Renal cortical epithelial cell (primary cell): ENCODE results near the gene ESYT3. TPM values are rescaled to one million over a fixed set of nuclear protein-coding genes. Genes with fewer than 3 reads are reported as not detected.
"Not testable (repeated sequence)": the region's sequence is repeated elsewhere in the genome, so short reads cannot be mapped to it uniquely, and the experiment has no call there.

ENCODE experiments used
- DNase-seq: peaks from one replicate; pipeline ENCODE4 v3.0.0-alpha.2; 2011; ENCODE audit warnings: low read depth
- total RNA-seq: library from RNA; depleted of rRNA; stranded (reverse); fragments of >200 nt; gene quantifications from 2 replicates; pipeline ENCODE4 v1.2.3, GENCODE V29; 2014

Gene ESYT3
- total RNA-seq, 1 donor from 2014 or later, result 2.3 TPM

DNA sequence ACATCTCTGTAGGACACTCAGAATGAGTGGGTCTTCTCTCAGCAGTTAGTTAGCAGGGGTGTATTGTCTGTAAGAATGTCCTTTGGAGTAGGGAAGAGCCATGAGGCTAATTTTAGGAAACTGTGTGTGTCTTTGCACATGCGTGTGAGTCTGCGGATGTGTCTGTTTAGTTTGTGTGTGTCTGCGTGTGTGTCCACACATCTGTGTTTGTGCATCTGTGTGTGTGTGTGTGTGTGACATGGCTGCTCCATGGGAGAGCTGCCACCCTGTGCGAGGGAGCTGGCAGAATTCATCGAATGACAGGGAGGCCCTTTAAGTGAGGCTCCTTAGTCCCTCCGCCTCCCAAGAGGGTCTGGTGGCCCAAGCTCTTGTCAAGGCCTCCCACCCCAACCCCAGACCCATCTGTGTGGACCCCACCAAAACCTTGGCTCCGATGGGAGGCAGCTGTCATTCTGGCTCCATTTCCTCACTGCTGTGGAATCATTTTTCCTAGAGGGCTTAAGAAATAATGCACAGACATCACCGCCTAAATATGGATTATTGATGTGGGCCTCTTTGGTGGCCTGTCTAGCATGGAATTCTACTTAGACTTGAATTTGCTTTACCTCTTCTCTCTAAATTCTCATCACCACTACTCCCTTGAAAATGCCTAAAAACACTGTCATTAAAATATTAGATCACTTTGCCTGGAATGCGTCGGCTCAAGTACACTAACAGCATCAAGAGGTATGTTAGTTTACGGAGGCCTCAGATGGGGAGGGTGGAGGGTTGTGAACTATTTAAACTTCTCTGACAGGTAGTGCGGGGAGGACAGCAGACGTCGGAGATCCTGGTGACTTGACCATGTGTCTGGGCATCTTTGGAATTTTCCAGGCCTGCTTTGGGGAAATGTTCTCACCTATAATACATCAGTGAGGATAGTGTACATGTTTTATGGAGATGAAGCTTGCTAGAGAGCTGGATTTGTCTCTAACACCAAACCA, 9.4 kb downstream of the ESYT3 start:
- no peak for DNase-seq

DNA sequence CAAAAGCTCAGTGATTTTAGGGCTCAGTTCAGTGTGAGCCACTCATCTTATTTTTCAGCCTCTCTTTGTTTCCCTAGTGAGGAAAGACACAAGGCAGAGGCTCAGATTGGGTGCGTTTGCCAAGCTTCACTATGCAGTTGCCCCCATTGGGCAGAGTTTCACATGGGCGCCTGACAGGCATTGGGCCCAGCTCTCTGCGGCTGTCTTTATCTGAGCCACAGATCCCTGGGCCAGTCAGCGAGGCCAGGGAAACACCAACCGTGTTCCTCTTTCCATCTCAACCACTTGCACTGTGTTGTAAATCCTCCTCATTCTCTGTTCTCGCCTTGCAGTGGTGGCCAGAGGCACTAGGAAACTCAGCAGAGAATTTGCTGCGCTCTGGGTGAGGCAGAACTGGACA, 10.8 kb downstream of the ESYT3 start:
- no peak for DNase-seq

DNA sequence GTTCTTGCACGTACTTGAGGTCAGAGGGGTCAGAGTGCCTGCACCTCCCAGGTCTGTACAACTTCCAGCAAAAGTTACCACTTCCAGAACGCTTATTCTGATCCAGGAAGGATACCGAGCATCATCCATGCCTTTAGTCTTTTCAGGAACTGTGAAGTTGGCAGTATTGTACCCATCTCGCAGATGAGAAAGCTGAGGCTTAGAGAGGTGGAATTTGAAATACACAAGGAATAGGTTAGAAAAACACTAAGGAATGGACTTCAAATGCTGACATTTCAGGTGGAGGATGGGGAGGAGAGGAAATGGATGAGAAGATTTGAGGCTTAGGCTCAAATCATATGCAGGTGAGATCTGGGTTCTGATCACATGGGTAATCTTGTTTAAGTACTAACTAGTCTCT, 11.2 kb downstream of the ESYT3 start:
- DNase-seq, result no peak

DNA sequence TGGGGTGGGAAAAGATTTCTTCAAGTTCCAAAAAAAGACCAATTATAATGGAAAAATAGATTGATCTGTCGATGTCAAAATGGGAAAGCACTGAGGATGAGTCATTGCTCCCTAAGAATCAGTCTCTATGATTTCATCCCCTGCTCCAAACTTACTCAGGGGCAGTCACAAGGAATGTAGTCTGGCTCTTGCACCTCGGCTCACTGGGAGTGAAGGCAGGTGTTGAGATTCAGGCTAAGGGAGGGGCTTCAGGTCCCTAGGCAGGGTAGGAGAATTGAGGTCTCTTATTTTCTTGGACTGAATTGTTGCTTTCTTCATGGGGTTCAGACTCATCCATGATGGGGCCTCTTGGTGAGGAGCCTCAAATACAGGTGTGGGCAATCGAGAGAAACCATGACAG, 14.2 kb downstream of the ESYT3 start:
- DNase-seq, result no peak

DNA sequence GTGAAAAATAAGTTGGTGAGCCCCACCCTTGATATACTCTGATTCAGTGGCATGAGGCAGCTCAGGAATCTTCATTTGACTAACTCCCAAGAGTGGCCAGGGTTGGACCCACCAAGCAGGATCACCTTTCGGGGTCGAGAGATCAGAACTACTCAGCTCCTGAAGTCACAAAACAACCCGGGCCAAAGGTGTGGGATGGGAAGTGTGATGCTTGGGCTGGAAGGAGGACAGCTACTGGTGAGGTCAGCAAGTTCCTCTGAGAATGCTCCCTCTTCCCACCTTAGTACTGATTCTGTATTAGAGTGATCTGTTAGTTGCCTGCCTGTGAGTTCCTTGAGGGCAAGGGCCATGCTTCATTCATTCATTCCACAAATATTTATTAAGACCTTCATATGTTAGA, 15.1 kb downstream of the ESYT3 start:
- DNase-seq, result no peak

DNA sequence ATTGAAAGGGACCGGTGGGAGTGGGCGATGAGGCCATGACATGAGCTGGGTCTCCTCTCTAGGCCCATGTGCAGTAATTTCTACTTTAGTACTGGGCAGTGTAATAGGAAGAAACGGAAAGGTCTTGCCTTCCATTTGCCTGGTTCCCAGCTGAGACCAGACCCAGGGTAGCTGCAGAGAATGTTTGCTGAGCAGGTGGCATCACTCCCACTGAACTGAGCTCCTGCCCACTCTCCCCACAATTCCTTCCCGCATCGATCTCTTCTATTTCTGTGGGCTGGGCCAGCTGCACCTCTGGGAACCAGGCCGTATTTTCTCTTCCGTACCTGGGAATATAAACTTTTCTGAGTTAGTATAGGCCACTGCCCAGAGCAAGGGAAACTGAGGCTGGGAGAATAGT, 15.8 kb downstream of the ESYT3 start:
- DNase-seq, result no peak

DNA sequence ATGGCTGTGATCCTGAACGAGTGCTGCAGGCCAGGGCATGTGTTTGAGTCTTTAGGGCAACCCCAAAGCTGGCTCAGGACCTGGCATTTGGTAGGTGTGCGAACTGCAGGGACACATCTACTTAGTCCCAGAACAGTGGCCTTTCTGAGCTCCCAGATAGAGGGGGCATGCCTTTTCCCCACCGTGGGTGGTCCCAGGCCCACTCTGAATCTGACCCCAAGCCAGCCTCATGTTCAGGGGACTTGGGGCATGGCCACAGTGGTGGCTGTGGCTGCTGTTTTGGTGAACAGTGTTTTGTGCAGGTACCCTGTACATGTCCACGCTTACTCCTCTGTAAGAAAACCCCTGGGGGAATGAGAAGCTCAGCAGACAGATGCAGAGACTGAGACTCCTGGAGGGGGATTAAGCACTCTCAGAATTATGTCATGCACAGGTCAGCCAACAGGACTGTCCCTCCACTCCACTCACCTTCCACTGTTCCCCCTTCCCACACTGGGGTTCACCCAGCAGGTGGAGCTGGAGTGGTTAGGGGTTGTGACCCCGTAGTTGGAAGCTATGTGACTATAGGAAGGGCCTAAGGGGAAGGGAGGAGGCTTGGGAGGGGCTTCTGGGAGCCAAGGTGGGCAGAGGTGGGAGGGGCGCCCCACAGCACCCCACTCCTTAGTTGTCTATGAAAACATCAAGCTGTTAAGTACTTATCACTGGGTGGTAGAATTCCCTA, 16.4 kb downstream of the ESYT3 start:
- DNase-seq, result no peak

DNA sequence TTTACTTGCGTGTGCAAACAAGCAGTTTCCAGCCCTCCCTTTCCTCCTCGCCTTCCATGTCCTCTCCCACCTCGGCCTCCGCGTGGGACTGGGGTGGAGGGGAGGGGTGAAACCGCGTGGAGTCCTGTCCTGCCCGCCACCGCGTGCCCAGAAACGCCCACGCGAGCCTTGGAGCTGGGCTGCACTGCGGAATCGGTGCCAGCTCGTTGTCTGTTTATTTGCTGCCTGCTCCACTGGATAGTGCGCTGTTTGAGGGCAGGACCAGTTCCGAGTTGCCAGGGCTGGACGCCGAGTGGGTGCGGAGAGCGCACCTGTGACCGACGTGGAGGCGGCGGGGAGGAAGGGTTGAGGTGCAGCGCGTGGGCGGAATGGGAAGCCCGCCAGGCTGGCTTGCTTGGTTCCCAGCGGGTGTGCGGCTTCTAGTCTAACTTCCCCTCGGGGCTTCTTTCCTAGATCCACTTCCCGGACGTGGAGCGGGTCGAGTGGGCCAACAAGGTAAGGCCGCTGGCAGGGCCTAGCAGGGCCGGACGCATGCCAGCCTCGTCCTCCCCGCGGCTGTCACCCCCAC, 17.3 kb downstream of the ESYT3 start:
- DNase-seq, result no peak

DNA sequence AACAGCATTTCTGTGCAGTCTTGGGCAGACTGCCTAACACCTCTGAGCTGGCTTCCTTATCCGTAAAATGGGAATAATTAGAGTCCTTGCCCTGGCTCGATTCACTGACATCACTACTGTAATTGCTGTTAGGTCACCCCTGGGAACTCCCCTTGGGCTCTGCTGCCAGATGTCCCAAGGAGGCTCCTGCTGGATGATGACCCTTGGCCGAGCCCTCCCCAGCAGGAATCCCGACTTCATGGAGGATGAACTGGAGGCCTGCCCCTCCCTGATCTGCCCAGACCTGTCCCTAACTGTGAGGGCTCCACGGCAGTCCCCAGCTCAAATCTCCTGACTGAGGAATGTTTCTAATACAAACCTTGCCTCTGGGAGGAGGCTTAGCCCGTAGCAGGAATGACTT, 18.0 kb downstream of the ESYT3 start:
- no peak for DNase-seq

DNA sequence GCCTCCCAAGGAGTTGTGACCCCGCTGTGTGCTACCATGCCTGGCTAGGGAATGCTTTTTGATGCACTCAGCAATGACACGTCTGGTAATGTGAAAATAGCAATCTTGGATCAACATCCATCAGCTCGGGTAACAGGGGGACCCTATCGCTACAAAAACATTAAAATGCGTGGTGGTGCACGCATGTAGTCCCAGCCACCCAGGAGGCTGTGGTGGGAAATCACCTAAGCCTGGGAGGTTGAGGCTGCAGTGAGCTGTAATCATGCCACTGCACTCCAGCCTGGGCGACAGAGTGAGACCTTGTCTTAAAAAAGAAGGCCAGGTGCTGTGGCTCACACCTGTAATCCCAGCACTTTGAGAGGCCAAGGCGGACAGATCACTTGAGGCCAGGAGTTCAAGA, 19.5 kb downstream of the ESYT3 start:
- not testable (repeated sequence) for DNase-seq

DNA sequence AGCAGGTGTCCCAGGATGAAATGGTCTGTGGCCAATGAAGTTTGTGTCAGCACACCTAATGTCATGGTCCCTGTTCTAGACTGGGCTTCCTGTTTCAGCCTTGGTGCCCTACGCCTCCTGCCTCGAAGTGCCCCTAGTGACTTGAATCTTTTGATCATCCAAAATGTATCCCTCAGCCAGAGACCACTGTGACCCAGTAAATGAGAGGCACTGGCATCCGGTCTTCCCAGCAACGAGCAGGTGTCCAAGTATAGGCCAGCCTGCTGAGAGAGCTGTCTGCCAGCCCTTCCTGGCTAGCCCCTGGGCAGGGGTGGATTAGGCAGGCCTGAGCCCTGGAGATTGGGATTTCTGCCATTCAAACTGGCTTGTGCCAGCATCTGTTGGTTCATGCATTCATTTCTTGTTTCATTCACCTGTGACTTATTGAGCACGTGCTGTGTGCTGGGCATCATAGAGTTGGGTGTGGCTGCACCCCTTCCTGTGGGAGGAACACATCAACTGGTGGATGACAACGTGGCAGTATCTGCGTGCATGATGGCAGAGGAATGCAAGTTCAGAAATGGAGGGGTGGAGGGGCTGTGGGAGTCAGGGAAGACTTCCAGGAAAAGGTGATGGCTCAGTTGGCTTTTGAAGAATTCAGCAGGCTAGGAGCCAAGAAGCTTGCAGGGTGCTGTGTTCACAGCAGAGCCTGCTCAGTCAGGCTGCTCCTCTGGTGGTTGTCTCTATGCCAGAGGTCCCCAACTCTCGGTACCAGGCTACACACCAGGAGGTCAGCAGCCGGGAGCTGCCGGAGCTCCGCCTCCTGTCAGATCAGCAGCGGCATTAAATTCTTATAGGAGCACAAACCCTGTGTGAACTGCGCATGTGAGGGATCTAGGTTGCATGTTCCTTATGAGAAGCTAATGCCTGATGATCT, 21.6 kb downstream of the ESYT3 start:
- DNase-seq, result peak; percentile 38

DNA sequence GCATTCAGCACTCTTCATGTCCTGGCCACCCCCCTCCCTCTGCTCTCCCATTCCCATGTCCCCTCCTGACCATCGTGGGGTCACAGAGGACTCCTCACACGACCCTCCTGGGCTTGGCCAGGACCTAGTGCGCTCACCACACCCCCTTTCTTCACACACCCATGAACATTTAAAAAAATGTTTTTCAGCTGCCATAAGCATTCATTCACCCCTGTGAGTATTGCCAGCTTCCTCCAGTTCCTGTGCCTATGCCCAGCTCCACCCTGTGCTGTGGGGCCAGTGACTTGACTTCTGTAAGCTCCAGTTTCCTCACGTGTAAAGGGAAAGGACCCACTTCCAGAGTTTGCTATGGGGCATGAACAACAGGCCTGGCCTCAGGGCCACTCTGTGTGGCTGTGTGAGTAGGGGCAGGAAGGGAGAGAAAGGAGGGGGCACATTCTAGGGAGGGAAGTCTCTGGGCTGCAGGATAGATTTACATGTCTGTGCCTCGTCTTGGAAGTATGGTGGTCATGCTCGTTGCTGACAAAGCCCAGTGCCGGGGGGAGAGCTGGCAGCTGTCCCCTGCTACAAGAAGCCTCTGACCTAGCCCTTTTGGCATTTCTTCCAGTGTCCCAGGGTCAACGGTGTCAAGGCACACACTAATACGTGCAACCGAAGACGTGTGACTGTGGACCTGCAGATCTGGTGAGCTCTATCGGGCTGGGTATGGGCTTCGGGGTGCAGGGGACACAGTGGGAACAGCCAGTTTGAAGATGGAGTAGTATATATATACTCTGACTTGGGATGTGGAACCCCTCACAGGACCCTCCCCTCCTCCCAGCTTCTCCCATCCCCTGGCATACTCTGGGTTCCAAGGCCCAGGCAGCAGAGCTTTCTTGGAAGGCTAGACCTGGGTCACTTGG, 22.8 kb downstream of the ESYT3 start:
- no peak for DNase-seq

DNA sequence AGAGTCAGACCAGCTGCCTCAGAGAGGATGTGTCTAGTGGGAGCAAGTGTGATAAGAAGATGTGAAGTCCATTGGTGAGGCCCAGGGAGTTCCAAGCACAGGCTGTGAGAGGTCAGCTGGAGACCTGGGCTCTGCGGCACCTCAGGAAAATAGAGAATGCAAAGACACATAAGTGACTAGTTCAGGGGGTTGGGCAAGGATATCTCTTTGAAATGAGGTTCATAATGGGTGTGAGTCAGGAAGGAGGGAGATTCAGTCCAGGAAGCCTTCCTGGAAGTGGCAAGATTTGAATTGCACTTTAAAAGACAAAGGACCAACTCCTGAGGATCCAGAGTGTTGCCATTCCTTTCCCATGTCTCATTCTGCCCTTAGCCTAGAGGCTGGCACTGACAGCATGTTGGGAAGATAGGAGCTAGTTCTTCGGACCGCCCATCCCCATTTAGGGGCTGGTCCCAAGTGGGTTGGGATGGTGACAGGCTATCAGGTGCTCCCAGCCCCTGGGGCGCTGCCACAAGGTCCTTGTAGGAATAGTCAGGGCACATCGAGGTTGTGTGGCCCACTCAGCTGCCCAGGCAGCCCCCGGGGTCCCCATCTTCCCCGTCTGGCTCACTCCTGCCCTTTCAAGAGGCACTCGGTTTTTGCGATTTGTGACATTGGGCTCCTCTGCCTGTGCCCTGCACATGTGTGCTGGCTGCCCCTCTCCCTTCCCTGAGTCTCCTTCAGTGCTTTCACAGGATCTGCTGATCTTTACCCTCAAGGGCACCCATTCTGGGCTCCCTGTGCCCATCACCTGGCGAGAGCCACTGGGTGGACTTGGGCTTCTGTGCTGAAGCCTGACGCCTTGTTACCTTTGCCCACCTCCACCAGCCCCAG, 23.7 kb downstream of the ESYT3 start:
- no peak for DNase-seq

DNA sequence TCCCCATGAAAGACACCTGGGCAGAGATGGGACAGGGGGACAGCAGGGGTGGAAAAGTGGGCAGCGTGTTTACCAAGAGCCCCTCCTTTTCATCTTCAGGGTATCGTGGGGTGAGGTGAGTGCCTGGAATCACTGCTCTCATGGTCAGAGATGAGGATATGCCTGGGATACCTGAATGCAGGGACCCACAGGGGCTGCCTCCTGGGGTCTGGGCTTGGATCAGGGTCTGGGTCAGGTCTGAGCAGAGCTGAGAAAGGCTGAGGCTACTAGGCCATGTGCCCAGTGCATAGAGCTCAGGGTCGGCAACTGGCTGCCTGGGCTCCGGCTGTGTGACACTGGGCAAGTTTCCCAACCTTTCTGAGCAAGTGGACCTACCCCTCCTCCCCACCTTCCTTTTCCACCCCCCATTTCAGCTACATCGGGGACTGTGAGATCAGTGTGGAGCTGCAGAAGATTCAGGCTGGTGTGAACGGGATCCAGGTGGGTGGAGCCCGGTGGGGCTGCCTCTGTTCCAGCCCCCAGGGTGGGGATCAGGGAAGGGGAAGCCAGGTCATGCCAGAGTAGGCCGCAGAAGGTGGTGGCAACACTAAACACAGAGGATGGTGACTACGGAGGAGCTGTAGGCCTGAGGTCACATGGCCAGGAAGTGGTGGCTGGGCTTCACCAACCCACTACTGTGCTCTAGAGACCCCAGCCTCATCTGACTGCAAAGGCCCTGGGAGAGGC, 24.5 kb downstream of the ESYT3 start:
- DNase-seq, result no peak

DNA sequence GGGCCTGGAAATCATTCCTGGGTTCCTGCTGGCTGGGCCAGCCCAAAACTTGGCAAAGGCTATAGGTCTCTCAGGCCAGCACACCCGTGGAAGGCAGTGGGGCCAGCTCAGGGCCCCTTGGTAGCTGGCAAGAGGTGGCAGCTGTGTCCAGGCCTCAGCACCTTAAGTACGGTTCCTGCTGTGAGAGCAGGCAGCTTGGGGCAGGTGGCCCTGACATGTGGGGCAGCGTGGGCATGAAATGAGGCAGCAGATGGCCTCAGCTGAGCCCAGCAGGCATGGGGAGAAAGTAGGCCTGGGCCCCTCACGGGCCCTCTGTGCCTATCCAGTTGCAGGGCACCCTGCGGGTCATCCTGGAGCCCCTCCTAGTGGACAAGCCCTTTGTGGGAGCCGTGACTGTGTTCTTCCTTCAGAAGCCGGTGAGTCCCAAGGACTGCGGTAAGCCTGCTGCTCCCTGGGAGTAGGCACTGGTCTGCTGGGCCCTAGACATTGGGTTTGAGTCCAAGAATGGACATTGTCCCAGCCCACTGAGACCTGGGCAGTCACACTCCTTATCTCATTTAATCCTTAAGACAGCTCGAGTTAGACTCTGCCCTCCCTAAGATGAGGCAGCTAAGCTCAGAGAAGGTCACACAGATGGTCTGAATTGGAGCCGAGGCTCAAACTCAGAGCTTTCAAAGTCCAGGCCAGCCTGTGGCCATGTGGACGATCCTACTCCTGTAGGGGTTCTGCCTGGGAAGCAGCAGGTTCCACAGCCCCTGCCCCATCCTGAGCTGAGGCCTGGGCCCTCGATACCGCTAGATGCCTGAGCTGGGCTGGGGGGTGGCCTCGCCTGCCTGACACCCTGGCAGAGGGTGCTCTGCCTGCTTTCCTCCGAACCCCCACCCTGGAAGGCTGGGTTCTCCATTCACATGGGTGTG, 25.5 kb downstream of the ESYT3 start:
- DNase-seq, result no peak

DNA sequence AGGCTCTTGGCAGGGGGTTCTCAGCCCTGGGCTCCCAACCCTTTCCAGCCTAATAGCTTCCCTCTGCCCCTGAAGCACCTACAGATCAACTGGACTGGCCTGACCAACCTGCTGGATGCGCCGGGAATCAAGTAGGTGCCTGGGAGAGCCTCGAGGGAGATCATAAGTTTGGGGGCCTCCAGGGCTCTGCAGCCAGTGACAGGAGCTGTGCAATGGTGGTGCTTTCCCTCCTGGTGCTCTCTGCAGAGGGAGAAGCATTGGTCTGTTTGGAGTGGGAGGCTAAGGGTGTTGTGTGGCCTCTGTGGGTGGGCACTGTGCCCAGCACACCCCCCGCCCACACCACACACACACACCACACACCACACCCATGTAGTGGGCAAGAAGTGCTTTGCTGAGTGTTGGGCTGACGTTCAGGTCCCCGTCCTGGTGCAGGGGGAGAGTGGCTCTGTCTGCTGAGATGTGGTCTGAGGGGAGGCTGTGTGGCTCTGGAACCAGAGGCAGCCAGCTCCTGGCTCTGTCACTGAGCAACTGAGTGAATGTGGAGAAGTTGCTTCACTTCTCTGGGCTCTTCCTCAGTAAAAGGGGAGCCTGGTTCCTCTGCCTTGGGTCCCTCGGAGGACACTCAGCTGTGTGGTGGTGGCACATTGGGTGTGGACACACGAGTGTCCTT, 26.3 kb downstream of the ESYT3 start:
- no peak for DNase-seq

DNA sequence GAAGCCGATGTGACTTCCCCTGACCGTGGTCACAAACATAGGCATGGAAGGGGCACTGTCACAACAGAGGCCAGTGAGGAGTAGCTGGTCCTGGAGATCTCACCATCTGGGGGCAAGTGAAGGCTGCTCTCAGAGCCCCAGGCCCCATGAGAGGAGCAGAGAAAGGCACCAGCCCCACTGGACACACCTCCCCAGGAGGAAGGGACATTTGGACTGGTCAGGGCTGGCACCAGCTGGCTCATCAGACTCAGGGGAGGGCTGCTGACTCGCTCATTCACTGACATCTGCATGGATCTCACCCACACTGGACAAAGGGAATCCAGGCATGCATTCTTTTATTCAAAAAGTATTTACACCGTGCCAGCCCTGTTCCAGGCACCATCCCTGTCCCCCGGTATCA, 26.8 kb downstream of the ESYT3 start:
- DNase-seq, result peak; percentile 56
